ENCODE results near the gene EEF1G.

Gene EEF1G

GRCh38 chr11:62607714-62608113 is 34.0 kb upstream of the EEF1G start:
- no peak for DNase-seq (ENCODE audit: low read depth)
- TF ChIP-seq CTCF (conservative IDR thresholded peaks at IDR 0.05; ENCODE audit: low read depth, low read length): no peak
- H3K4me3 ChIP-seq (ENCODE audit: low read depth, low read length): no peak overlapping the region

GRCh38 chr11:62605902-62606301 is 32.2 kb upstream of the EEF1G start:
- no peak for TF ChIP-seq CTCF (conservative IDR thresholded peaks at IDR 0.05; ENCODE audit: low read depth, low read length)
- no peak overlapping the region for H3K4me3 ChIP-seq (ENCODE audit: low read depth, low read length)
- DNase-seq (ENCODE audit: low read depth): no peak

- DNase-seq (ENCODE audit: low read depth): no peak
- TF ChIP-seq CTCF (conservative IDR thresholded peaks at IDR 0.05; ENCODE audit: low read depth, low read length): no peak
- no peak overlapping the region for H3K4me3 ChIP-seq (ENCODE audit: low read depth, low read length)
Measured at GRCh38 chr11:62605467-62605866, 31.8 kb upstream of the EEF1G start.

GRCh38 chr11:62604460-62605120 is 30.9 kb upstream of the EEF1G start:
- TF ChIP-seq CTCF (conservative IDR thresholded peaks at IDR 0.05; ENCODE audit: low read depth, low read length): no peak
- no peak overlapping the region for H3K4me3 ChIP-seq (ENCODE audit: low read depth, low read length)
- no peak for DNase-seq (ENCODE audit: low read depth)

- H3K4me3 ChIP-seq (ENCODE audit: low read depth, low read length): no peak overlapping the region
- no peak for DNase-seq (ENCODE audit: low read depth)
- TF ChIP-seq CTCF (conservative IDR thresholded peaks at IDR 0.05; ENCODE audit: low read depth, low read length): no peak
Measured at GRCh38 chr11:62603776-62604299, 30.1 kb upstream of the EEF1G start.

GRCh38 chr11:62603072-62603408 is 29.3 kb upstream of the EEF1G start:
- no peak for DNase-seq (ENCODE audit: low read depth)
- TF ChIP-seq CTCF (conservative IDR thresholded peaks at IDR 0.05; ENCODE audit: low read depth, low read length): no peak
- peak overlapping the region; percentile 67 for H3K4me3 ChIP-seq (ENCODE audit: low read depth, low read length)

Data from choroid plexus epithelial cell (primary cell).